Cerebellar cortex (tissue), 1 donor: ENCODE measurements around the gene RFPL4A.
"Not testable (repeated sequence)": the region's sequence is repeated elsewhere in the genome, so short reads cannot be mapped to it uniquely, and the experiment has no call there.

ENCODE experiments used
- DNase-seq: peaks from one replicate; pipeline ENCODE4 v3.0.0-alpha.2; 2015; ENCODE audit warnings: low spot score

The RFPL4A gene

GRCh38 chr19:55758797-55759196 lies at the start of gene RFPL4A:
TSS of gene RFPL4A (plus strand) at chr19:55759097. CDS start at chr19:55761801, 2,704 bp downstream.
- DNase-seq: not testable (repeated sequence)

- no peak for DNase-seq
Measured at GRCh38 chr19:55711719-55712118, 47.2 kb upstream of the RFPL4A start.

GRCh38 chr19:55712804-55713631 lies 45.9 kb upstream of the RFPL4A start:
- DNase-seq: no peak

- no peak for DNase-seq
Measured at GRCh38 chr19:55716531-55716930, 42.4 kb upstream of the RFPL4A start.

DNA sequence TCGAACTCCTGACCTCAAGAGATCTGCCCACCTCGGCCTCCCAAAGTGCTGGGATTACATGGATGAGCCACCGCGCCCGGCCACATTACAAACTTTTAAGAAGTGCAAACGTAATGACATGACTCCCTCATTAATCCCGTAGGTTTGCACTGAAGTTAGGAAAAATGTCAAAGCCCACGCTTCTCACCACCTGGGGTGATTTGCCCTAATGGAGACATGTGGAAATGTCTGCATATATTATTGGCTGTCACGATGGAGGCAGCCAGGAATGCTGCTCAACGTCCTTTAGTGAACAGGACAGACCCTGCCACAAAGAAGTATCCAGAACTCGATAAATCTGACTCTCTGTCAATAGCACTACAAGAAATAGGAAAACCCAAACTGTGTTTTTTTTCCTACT lies 41.6 kb upstream of the RFPL4A start:
- no peak for DNase-seq

DNA sequence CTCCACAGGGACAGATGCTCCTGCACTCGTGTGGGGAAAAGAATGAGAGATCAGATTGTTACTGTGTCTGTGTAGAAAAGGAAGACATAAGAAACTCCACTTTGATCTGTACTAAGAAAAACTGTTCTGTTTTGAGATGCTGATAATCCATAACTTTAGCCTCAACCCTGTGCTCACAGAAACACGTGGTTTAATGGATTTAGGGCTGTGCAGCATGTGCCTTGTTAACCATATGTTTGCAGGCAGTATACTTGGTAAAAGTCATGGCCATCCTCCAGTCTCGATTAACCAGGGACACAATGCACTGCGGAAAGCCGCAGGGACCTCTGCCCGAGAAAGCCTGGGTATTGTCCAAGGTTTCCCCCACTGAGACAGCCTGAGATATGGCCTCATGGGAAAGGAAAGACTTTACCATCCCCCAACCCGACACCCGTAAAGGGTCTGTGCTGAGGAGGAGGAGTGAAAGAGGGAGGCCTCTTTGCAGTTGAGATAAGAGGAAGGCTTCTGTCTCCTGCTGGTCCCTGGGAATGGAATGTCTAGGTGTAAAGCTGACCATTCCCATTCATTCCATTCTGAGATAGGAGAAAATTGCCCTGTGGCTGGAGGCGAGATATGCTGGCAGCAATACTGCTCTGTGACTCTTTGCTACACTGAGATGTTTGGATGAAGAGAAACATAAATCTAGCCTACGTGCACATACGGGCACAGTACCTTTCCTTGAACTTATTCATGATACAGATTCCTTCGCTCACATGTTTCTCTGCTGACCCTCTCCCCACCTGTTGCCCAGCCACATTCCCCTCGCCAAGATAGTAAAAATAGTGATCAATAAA lies 40.8 kb upstream of the RFPL4A start:
- not testable (repeated sequence) for DNase-seq

DNA sequence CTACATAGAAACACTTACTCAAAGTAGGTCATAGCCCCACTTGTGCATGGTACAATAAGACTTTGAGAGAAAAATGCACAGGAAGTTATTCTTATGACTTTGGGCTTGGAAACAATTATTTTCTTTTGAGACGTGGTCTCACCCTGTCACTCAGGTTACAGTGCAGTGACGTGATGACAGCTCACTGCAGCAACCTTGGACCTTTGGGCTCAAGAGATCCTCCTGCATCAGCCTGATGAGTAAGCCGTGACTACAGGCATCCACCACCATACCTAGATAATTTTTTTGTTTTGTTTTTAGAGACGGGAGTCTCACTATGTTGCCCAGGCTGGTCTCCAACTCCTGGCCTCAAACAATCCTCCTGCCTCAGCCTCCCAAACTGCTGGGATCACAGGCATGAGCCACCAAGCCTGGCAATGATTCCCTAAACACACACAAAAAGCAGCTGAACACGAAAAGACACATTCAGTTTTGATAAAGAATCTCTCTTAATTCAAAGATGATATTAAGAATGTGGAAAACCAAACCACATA lies 38.6 kb upstream of the RFPL4A start:
- no peak for DNase-seq

DNA sequence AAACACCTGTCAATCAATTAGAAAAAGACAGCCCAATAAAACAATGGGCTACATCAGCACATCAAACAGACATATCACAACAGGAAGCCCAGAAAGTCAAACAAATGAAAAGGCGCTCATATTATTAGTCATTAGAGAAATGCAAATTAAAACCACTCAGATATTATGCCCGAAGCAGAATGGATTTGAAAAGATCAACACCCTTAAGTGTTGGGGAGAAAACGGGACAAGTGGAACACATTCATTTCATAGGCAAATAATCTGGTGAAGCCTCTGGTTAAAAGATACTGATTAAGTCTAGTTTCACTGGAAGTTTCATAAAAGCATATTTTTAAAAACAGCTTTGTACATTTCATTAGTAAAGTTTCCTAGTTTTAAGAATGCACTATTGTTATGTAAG lies 38.1 kb upstream of the RFPL4A start:
- DNase-seq: no peak

- no peak for DNase-seq
Measured at GRCh38 chr19:55723491-55723890, 35.4 kb upstream of the RFPL4A start.

DNA sequence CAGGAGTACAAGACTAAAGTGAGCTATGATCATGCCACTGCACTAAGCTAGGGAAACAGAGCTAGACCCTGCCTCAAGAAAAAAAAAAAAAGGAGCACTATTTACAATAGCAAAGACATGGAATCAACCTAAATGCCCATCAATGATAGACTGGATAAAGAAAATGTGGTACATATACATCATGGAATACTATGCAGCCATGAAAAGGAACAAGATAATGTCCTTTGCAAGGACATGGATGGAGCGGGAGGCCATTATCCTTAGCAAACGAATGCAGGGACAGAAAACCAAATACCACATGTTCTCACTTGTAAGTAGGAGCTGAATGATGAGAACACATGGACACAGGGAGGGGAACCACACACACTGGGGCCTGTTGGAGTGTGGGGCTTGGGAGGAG lies 28.5 kb upstream of the RFPL4A start:
- DNase-seq: not testable (repeated sequence)

DNA sequence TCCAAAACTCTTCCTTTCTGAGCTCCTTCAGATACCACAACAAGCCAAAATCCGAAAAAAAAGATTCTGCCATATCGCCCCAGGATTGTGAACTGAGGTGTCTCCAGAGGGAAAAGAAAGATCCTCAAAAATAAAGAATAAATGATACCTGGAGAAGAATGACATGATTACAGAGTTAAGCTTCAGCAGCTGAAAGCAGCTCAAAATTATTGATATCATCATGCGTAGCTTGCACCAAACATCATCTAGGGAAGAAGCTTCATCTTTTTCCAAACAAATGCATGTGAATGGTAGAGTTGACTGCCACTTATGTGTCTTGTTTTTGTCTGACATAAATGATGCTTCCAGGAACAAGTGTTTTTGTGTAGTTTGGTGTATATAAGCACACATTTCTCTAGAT lies 20.6 kb upstream of the RFPL4A start, which contains the start of gene NLRP9:
TSS of gene NLRP9 (minus strand) at position 101 of the 400 bp plus-strand sequence. CDS start at position 73, 28 bp downstream.
- no peak for DNase-seq

DNA sequence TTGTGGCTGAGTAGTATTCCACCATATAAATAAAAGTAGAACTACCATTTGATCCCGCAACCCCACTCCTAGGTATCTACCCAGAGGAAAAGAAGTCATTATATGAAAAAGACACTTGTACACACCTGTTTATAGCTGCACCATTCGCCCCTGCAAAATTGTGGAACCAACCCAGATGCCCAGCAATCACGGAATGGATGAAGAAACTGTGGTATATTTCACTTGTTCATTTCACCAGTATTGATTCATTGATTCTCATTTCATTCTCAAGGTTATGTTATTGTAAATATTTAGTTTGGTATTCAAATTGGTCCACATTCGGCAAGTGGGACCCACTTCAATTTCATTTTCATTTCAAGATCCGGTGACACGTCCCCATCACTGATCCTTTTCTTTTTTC lies 8.2 kb upstream of the RFPL4A start:
- no peak for DNase-seq

GRCh38 chr19:55753401-55753800 lies 5.5 kb upstream of the RFPL4A start:
- DNase-seq: no peak

- not testable (repeated sequence) for DNase-seq
Measured at GRCh38 chr19:55756808-55757207, 2.1 kb upstream of the RFPL4A start.

DNA sequence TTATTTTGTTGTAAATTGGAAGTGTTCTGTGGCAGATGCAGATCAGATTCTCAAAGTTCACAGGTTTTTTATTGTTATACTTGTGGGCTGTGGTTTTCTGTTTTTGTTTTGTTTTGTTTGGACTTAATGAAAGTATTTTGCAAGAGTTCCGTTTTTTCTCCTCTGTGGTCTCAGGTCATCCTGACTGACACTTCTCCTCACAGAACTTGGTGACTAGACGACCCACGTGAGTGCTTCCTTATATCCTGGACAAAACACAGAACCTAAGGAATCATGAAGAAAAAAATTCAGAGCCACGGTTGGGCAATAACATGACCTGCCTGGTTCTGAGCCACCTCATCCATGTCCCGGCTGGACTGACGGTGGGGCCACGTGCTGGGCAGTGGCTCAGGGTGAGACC lies 7.6 kb downstream of the RFPL4A start:
- DNase-seq: no peak

- DNase-seq: not testable (repeated sequence)
Measured at GRCh38 chr19:55768818-55769217, 9.9 kb downstream of the RFPL4A start, which contains the start of gene RFPL4AL1. TSS of gene RFPL4AL1 (plus strand) at chr19:55769118. CDS start at chr19:55771805, 2,687 bp downstream.

- not testable (repeated sequence) for DNase-seq
Measured at GRCh38 chr19:55769632-55770031, 10.7 kb downstream of the RFPL4A start.

- peak; percentile 5 for DNase-seq
Measured at GRCh38 chr19:55777528-55777927, 18.6 kb downstream of the RFPL4A start.

DNA sequence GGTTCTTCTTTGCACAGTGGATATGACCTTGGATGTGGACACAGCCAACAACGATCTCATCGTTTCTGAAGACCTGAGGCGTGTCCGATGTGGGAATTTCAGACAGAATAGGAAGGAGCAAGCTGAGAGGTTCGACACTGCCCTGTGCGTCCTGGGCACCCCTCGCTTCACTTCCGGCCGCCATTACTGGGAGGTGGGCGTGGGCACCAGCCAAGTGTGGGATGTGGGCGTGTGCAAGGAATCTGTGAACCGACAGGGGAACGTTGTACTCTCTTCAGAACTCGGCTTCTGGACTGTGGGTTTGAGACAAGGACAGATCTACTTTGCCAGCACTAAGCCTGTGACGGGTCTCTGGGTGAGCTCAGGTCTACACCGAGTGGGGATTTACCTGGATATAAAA lies 19.4 kb downstream of the RFPL4A start:
- no peak for DNase-seq

DNA sequence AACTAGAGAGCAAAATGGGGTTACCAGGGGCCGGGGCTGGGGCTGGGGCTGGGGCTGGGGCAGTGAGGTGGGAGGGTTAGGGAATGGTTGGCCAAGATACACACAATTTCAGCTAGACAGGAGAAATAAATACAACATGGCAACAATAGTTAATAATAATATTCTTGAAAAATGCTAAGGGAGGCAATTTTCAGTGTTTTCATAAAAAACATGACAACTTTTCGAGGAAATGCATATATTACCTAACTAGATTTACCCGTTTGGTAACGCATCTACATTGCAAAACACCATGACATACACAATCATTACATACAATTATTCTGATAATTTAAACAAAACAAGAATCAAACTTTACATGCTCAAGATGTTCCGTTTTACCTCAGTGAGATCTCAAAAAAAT lies 22.2 kb downstream of the RFPL4A start:
- DNase-seq: no peak

DNA sequence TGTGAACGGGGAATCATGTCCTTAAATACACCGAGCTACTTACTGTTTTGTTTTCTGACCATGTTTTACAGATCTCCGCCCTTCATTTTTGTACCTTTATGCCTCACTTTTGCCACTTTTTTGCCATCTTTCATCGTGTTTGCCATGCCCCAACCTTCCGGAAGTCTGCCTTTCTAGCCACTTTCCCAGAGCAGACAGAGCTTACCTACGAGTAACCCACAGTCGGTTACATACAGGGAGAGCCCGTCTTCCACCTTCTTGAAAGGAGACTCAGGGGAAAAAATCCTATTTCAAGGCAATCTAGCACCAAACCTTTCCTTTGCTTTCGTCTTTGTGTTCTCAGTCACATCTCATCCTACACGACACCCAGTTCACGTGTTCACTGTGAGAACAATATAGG lies 36.1 kb downstream of the RFPL4A start:
- no peak for DNase-seq

GRCh38 chr19:55801416-55801815 lies 42.5 kb downstream of the RFPL4A start:
- no peak for DNase-seq

GRCh38 chr19:55802281-55802680 lies 43.4 kb downstream of the RFPL4A start:
- no peak for DNase-seq
